K562 (cell line): Measurements from ENCODE around the gene KIF5C. TPM values are rescaled to one million over a fixed set of nuclear protein-coding genes. Genes with fewer than 3 reads are reported as not detected.

Experiments used
- E2F6 ChIP-seq, 2 experiments: IDR thresholded peaks; 2 replicates each; pipeline ENCODE4 v1.6.1; 2011; ENCODE audit warnings: borderline replicate concordance in 1 of 2, control low read depth in 1 of 2, low read depth in 1 of 2, low read length in 1 of 2, mild to moderate bottlenecking in 1 of 2, mixed read lengths in 1 of 2, moderate library complexity in 1 of 2; ENCODE audit not compliant: insufficient read depth in 1 of 2, insufficient read length in 1 of 2, poor library complexity in 1 of 2, severe bottlenecking in 1 of 2; ENCODE audit errors: extremely low read depth in 1 of 2
- ELF4 ChIP-seq: fragments of 450-650 bp; formaldehyde crosslinking; IDR thresholded peaks from 2 replicates; pipeline ENCODE4 v1.4.0; 2022; ENCODE audit warnings: missing genetic modification characterization
- FIP1L1 ChIP-seq: fragments of 200-400 bp; formaldehyde crosslinking; IDR thresholded peaks from 2 replicates; pipeline ENCODE4 v1.6.1; 2018; ENCODE audit warnings: mild to moderate bottlenecking, low read depth, low read length; ENCODE audit not compliant: poor library complexity, severe bottlenecking
- FUS ChIP-seq: fragments of 200-400 bp; formaldehyde crosslinking; optimal IDR thresholded peaks from 2 replicates; pipeline ENCODE3; 2017; ENCODE audit warnings: low read depth, low read length
- HMG20B ChIP-seq: fragments of 250-450 bp; sonication (Bioruptor Pico); IDR thresholded peaks from 2 replicates; pipeline ENCODE4 v1.5.0; 2021; ENCODE audit warnings: mild to moderate bottlenecking
- L3MBTL2 ChIP-seq: fragments of 450-650 bp; IDR thresholded peaks from 2 replicates; pipeline ENCODE4 v1.6.1; 2016; ENCODE audit warnings: mild to moderate bottlenecking, moderate library complexity
- NFE2L1 ChIP-seq: fragments of 450-650 bp; IDR thresholded peaks from 2 replicates; pipeline ENCODE4 v1.6.1; 2016; ENCODE audit warnings: missing genetic modification characterization, low read depth, mild to moderate bottlenecking, missing compliant biosample characterization, moderate library complexity, borderline replicate concordance
- NR2C2 ChIP-seq, 2 experiments: fragments of 200-800 bp in 1 of 2; sonication (Bioruptor generic) in 1 of 2; sonication (generic) in 1 of 2; formaldehyde crosslinking in 1 of 2; IDR thresholded peaks; 2 replicates each; pipeline versions ENCODE4 v1.6.1 to v1.8.0; 2016 to 2022; ENCODE audit warnings: mild to moderate bottlenecking in 1 of 2, missing compliant biosample characterization in 1 of 2, missing genetic modification characterization in 1 of 2, missing genetic modification reagents in 1 of 2
- RAD21 ChIP-seq, 2 experiments: fragments of 250-450 bp in 1 of 2; fragments of 450-650 bp in 1 of 2; sonication (Bioruptor Pico) in 1 of 2; formaldehyde crosslinking in 1 of 2; IDR thresholded peaks in 1 of 2; conservative IDR thresholded peaks in 1 of 2; 2 replicates each; pipeline versions ENCODE4 v1.4.0 to v1.8.0; 2020 to 2022; ENCODE audit warnings: mild to moderate bottlenecking in 2 of 2, moderate library complexity in 1 of 2
- ZBTB5 ChIP-seq: fragments of 450-650 bp; IDR thresholded peaks from 2 replicates; pipeline ENCODE4 v1.6.1; 2017; ENCODE audit warnings: antibody characterized with exemption
- ZNF311 ChIP-seq: fragments of 250-450 bp; sonication (Bioruptor Pico); IDR thresholded peaks from 2 replicates; pipeline ENCODE4 v1.4.0; 2020; ENCODE audit warnings: mild to moderate bottlenecking, moderate library complexity
- ZNF699 ChIP-seq: fragments of 250-450 bp; sonication (Bioruptor Pico); IDR thresholded peaks from 2 replicates; pipeline ENCODE4 v1.8.0; 2021; ENCODE audit warnings: mild to moderate bottlenecking, moderate library complexity; ENCODE audit not compliant: insufficient replicate concordance
- polyA plus RNA-seq, 8 experiments: library from polyadenylated mRNA; depleted of rRNA in 4 of 8; stranded (reverse) in 5 of 8; unstranded in 3 of 8; fragments of >200 nt; fragmentation: Nextera tagmentation in 2 of 8; fragmentation: Illumina TruSeq in 1 of 8; extraction: Ambion mirVana in 2 of 8; extraction: Trizol in 1 of 8; gene quantifications; 2 replicates each; pipeline versions ENCODE4 v1.2.1 to v1.2.3, GENCODE V29; 2011 to 2014; ENCODE audit warnings: inconsistent platforms in 1 of 8, missing spikeins in 1 of 8
- total RNA-seq, 7 experiments: library from RNA; depleted of rRNA in 6 of 7; stranded (reverse); fragments of >200 nt in 6 of 7; fragmentation: Illumina TruSeq in 2 of 7; extraction: Trizol in 2 of 7; gene quantifications; 2 replicates each; pipeline versions ENCODE4 v1.2.1 to v1.2.3, GENCODE V29; 2011 to 2021; ENCODE audit warnings: low replicate concordance in 1 of 7
- TF ChIP-seq, protein P1 (sequence below), 2 experiments: fragments of 450-650 bp; IDR thresholded peaks; 2 replicates each; pipeline ENCODE4 v1.6.1; 2018; ENCODE audit warnings: mild to moderate bottlenecking in 2 of 2, low read depth in 1 of 2; ENCODE audit not compliant: partially characterized antibody in 2 of 2
- TF ChIP-seq, protein P2 (sequence below), 2 experiments: fragments of 450-650 bp in 1 of 2; sonication (generic) in 1 of 2; formaldehyde crosslinking in 1 of 2; IDR thresholded peaks in 1 of 2; conservative IDR thresholded peaks in 1 of 2; 2 replicates each; pipeline versions ENCODE4 v1.6.1 to v1.8.1; 2016 to 2023; ENCODE audit warnings: mild to moderate bottlenecking in 2 of 2, moderate library complexity in 2 of 2, inconsistent platforms in 1 of 2, missing genetic modification reagents in 1 of 2
- TF ChIP-seq, protein P3 (sequence below): sonication (generic); formaldehyde crosslinking; IDR thresholded peaks from 2 replicates; pipeline ENCODE4 v1.8.0; 2022; ENCODE audit warnings: mild to moderate bottlenecking, missing genetic modification reagents, borderline replicate concordance

The KIF5C gene
- total and polyA plus RNA-seq, 9 of the 15 experiments (the other 6 are each of a cell fraction or from before 2014, with no cell fraction given): 0.01 to 0.09 (median 0.01) TPM; not detected in 6

DNA sequence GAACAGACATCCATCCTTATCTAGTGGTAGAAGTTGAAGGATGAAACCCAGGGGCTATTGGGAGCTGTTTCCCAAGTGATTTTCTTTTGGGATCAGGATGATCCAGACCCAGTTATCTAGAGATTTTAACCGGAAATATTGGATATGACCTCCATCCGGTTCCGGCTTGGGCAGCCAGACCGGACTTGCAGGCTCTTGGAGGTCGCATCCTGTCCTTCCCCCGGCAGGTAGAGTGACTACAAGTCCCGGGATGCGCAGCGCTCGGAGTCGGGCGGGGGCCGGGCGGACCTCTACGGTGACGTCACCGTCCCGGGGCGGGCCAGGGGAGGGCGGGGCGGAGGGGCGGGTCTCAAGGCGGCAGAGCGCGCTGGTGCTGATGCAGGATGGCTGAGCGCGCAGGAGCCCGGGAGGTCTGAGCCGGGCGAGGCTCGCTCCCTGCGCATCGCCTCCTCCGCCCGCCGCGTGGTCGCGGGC is at the start of gene KIF5C (continued):
- TF ChIP-seq E2F6 (IDR thresholded peaks at IDR 0.05; ENCODE audit: borderline replicate concordance in 1 of 2, extremely low read depth in 1 of 2, insufficient read depth in 1 of 2, insufficient read length in 1 of 2, low read depth in 1 of 2, low read length in 1 of 2, poor library complexity in 1 of 2, severe bottlenecking in 1 of 2) (peak in 1 of 2 experiments; percentile 66), FIP1L1 (no peak), ZNF699 (CRISPR knock-in tag) (no peak), NFE2L1 (tag) (no peak), HMG20B (CRISPR knock-in tag) (no peak), RAD21 (CRISPR knock-in tag; conservative IDR thresholded peaks at IDR 0.05 in 1 of 2, IDR thresholded peaks at IDR 0.05 in 1 of 2) (no peak), FUS (no peak), NR2C2 (CRISPR knock-in tag; IDR thresholded peaks at IDR 0.05) (no peak), NR2C2 (tag; IDR thresholded peaks at IDR 0.05) (peak; percentile 17; the same call in 1 of the 2 replicates), L3MBTL2 (no peak), ELF4 (CRISPR knock-in tag) (no peak), ZNF311 (CRISPR knock-in tag) (no peak), ZBTB5 (no peak)
- TF ChIP-seq, protein P1, sequence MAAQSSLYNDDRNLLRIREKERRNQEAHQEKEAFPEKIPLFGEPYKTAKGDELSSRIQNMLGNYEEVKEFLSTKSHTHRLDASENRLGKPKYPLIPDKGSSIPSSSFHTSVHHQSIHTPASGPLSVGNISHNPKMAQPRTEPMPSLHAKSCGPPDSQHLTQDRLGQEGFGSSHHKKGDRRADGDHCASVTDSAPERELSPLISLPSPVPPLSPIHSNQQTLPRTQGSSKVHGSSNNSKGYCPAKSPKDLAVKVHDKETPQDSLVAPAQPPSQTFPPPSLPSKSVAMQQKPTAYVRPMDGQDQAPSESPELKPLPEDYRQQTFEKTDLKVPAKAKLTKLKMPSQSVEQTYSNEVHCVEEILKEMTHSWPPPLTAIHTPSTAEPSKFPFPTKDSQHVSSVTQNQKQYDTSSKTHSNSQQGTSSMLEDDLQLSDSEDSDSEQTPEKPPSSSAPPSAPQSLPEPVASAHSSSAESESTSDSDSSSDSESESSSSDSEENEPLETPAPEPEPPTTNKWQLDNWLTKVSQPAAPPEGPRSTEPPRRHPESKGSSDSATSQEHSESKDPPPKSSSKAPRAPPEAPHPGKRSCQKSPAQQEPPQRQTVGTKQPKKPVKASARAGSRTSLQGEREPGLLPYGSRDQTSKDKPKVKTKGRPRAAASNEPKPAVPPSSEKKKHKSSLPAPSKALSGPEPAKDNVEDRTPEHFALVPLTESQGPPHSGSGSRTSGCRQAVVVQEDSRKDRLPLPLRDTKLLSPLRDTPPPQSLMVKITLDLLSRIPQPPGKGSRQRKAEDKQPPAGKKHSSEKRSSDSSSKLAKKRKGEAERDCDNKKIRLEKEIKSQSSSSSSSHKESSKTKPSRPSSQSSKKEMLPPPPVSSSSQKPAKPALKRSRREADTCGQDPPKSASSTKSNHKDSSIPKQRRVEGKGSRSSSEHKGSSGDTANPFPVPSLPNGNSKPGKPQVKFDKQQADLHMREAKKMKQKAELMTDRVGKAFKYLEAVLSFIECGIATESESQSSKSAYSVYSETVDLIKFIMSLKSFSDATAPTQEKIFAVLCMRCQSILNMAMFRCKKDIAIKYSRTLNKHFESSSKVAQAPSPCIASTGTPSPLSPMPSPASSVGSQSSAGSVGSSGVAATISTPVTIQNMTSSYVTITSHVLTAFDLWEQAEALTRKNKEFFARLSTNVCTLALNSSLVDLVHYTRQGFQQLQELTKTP (IDR thresholded peaks at IDR 0.05; ENCODE audit: low read depth in 1 of 2, partially characterized antibody in 2 of 2): peak in 1 of 2 experiments; percentile 79
- TF ChIP-seq, protein P2, sequence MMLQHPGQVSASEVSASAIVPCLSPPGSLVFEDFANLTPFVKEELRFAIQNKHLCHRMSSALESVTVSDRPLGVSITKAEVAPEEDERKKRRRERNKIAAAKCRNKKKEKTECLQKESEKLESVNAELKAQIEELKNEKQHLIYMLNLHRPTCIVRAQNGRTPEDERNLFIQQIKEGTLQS (IDR thresholded peaks at IDR 0.05): peak; percentile 93
- TF ChIP-seq, protein P2 (CRISPR knock-in tag; conservative IDR thresholded peaks at IDR 0.05): no peak
- TF ChIP-seq, protein P3, sequence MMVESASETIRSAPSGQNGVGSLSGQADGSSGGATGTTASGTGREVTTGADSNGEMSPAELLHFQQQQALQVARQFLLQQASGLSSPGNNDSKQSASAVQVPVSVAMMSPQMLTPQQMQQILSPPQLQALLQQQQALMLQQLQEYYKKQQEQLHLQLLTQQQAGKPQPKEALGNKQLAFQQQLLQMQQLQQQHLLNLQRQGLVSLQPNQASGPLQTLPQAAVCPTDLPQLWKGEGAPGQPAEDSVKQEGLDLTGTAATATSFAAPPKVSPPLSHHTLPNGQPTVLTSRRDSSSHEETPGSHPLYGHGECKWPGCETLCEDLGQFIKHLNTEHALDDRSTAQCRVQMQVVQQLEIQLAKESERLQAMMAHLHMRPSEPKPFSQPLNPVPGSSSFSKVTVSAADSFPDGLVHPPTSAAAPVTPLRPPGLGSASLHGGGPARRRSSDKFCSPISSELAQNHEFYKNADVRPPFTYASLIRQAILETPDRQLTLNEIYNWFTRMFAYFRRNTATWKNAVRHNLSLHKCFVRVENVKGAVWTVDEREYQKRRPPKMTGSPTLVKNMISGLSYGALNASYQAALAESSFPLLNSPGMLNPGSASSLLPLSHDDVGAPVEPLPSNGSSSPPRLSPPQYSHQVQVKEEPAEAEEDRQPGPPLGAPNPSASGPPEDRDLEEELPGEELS: no peak
